ENCODE results near the gene CCDC91.
A peak's percentile ranks its signal among the peaks of the same experiment; 100 is the strongest.

CCDC91 gene

GRCh38 chr12:28190321-28191050, at the start of gene CCDC91:
Gene CCDC91 (plus strand): TSS chr12:28190456. CDS start chr12:28257216, 66,760 bp downstream.
- peak; percentile 85 for DNase-seq

GRCh38 chr12:28144059-28144458, 46.2 kb upstream of the CCDC91 start:
- no peak for DNase-seq

GRCh38 chr12:28144532-28144931, 45.7 kb upstream of the CCDC91 start:
- DNase-seq, result no peak

GRCh38 chr12:28145216-28145615, 45.0 kb upstream of the CCDC91 start:
- no peak for DNase-seq

GRCh38 chr12:28149279-28149678, 41.0 kb upstream of the CCDC91 start:
- DNase-seq, result no peak

GRCh38 chr12:28156362-28156761, 33.9 kb upstream of the CCDC91 start:
- DNase-seq, result no peak

GRCh38 chr12:28156804-28157203, 33.5 kb upstream of the CCDC91 start:
- DNase-seq, result no peak

- DNase-seq, result no peak
These were observed 31.9 kb upstream of the CCDC91 start for GRCh38 chr12:28158353-28158752.

GRCh38 chr12:28159688-28160087, 30.6 kb upstream of the CCDC91 start:
- no peak for DNase-seq

- DNase-seq, result no peak
These were observed 28.6 kb upstream of the CCDC91 start for GRCh38 chr12:28161697-28162096.

GRCh38 chr12:28162697-28163096, 27.6 kb upstream of the CCDC91 start:
- DNase-seq, result no peak

GRCh38 chr12:28164644-28165275, 25.5 kb upstream of the CCDC91 start:
- DNase-seq, result no peak

GRCh38 chr12:28167981-28168485, 22.2 kb upstream of the CCDC91 start:
- no peak for DNase-seq

- DNase-seq, result no peak
These were observed 18.7 kb upstream of the CCDC91 start for GRCh38 chr12:28171356-28172060.

- peak; percentile 47 for DNase-seq
These were observed 17.7 kb upstream of the CCDC91 start for GRCh38 chr12:28172434-28173030.

GRCh38 chr12:28173440-28173839, 16.8 kb upstream of the CCDC91 start:
- no peak for DNase-seq

- no peak for DNase-seq
These were observed 15.1 kb upstream of the CCDC91 start for GRCh38 chr12:28175098-28175589.

GRCh38 chr12:28176295-28176694, 14.0 kb upstream of the CCDC91 start:
- DNase-seq, result no peak

GRCh38 chr12:28177461-28177860, 12.8 kb upstream of the CCDC91 start:
- DNase-seq, result no peak

- no peak for DNase-seq
These were observed 12.4 kb upstream of the CCDC91 start for GRCh38 chr12:28177905-28178304.

- DNase-seq, result no peak
These were observed 11.5 kb upstream of the CCDC91 start for GRCh38 chr12:28178775-28179174.

GRCh38 chr12:28180786-28181185, 9.5 kb upstream of the CCDC91 start:
- DNase-seq, result no peak

GRCh38 chr12:28184375-28184774, 5.9 kb upstream of the CCDC91 start:
- no peak for DNase-seq
